ENCODE data around the gene PPP6R2. TPM values are rescaled to one million over a fixed set of nuclear protein-coding genes. Genes with fewer than 3 reads are reported as not detected.

Gene PPP6R2
- polyA plus RNA-seq, 3 donors, result 9.1 to 74.5 (median 10.3) TPM

DNA sequence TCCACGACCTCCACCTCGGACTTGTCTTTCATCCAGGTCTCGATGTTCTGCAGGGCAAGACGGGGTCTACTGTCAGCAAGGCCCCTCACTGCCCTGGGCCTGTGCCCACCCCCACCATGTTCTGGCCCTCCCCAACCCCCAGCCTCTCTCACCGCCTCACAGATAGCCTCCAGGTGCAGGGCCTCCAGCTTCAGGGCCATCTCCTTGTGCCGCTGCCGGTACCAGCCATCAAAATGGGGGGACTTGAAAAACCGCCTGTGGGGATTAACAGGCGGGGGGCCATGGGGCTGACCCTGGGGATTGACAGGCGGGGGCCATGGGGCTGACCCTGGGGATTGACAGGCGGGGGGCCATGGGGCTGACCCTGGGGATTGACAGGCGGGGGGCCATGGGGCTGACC lies 30.8 kb upstream of the PPP6R2 start:
- H3K27ac Mint-ChIP-seq, result no peak overlapping the region
- no peak overlapping the region for H3K4me3 Mint-ChIP-seq
- intact Hi-C loops (cut with micrococcal nuclease), result no loop called here
- Histone ChIP-seq H3K9me3 (replicated peaks in 1 of 2; ENCODE audit: control insufficient read depth in 1 of 2, insufficient read depth in 1 of 2, low read length in 2 of 2) (no peaks in the 10 kb centered on the region), H3K36me3 (replicated peaks in 1 of 2; ENCODE audit: control insufficient read depth in 1 of 2, insufficient read depth in 2 of 2, low read length in 2 of 2) (peaks cover 0 to 4% of the 10 kb centered on the region in 2 donors), H3K4me3 (replicated peaks in 1 of 3; ENCODE audit: low read depth in 2 of 3, low read length in 3 of 3) (no peak overlapping the region), H3K27me3 (ENCODE audit: control insufficient read depth in 2 of 2, insufficient read depth in 2 of 2, low read length in 2 of 2) (no peaks in the 10 kb centered on the region), H3K27ac (ENCODE audit: low read depth in 1 of 2, low read length in 2 of 2) (no peak overlapping the region), H4K20me1 (ENCODE audit: insufficient read depth, low read length) (peaks cover 5% of the 10 kb centered on the region), H3K4me2 (replicated peaks; ENCODE audit: extremely low read depth, low read length, poor library complexity, severe bottlenecking) (no peak overlapping the region), H3K9ac (ENCODE audit: insufficient read depth, low read length, poor library complexity, severe bottlenecking) (no peak overlapping the region), H3K4me1 (ENCODE audit: control insufficient read depth in 1 of 2, insufficient read depth in 2 of 2, low read length in 2 of 2) (peaks cover 48% of the 10 kb centered on the region in 2 donors), H3K79me2 (ENCODE audit: insufficient read depth, low read length) (peaks cover 11% of the 10 kb centered on the region), H2AFZ (ENCODE audit: insufficient read depth, low read depth, low read length, poor library complexity, severe bottlenecking) (no peak overlapping the region)
- H3K4me1 Mint-ChIP-seq, result peaks cover 39% of the 10 kb centered on the region
- no peak for DNase-seq
- peaks cover 2 to 5% of the 10 kb centered on the region in 2 donors for H3K36me3 Mint-ChIP-seq
- 97% methylated on average over 5 of the region's 12 CpGs for WGBS (ENCODE audit: insufficient coverage)
- H3K27me3 Mint-ChIP-seq (ENCODE audit: low read depth in 3 of 3), result peaks cover 2 to 5% (median 3%) of the 10 kb centered on the region in 3 donors
- H3K9me3 Mint-ChIP-seq, result peaks cover 0 to 2% (median 0%) of the 10 kb centered on the region in 7 donors
- TF ChIP-seq, protein P1, sequence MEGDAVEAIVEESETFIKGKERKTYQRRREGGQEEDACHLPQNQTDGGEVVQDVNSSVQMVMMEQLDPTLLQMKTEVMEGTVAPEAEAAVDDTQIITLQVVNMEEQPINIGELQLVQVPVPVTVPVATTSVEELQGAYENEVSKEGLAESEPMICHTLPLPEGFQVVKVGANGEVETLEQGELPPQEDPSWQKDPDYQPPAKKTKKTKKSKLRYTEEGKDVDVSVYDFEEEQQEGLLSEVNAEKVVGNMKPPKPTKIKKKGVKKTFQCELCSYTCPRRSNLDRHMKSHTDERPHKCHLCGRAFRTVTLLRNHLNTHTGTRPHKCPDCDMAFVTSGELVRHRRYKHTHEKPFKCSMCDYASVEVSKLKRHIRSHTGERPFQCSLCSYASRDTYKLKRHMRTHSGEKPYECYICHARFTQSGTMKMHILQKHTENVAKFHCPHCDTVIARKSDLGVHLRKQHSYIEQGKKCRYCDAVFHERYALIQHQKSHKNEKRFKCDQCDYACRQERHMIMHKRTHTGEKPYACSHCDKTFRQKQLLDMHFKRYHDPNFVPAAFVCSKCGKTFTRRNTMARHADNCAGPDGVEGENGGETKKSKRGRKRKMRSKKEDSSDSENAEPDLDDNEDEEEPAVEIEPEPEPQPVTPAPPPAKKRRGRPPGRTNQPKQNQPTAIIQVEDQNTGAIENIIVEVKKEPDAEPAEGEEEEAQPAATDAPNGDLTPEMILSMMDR (IDR thresholded peaks at IDR 0.05), result no peak

DNA sequence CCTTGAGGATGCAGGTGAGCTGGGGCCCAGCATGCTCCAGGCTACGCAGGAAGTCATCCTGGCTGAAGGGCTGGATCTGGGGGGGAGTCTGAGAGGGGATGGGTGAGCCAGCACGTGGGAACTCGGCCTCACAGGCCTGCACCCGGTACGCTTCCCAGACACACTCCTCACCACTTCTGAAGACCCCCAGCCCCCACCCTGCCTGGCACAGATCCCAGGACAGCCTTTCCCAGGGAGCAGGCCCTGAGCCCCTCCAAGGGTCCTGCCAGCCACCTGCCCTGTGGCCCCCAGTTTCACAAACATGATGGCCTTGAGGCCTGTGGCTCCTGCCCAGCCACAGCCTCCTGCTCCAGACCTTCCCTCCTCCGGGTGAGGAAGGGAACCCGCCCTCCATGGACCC lies 30.1 kb upstream of the PPP6R2 start:
- intact Hi-C loops (cut with micrococcal nuclease), result no loop called here
- H3K79me2 ChIP-seq (ENCODE audit: insufficient read depth, low read length), result peaks cover 11% of the 10 kb centered on the region
- no peak overlapping the region for H2AFZ ChIP-seq (ENCODE audit: insufficient read depth, low read depth, low read length, poor library complexity, severe bottlenecking)
- no peak overlapping the region for H3K4me3 Mint-ChIP-seq
- peaks cover 3% of the 10 kb centered on the region for H4K20me1 ChIP-seq (ENCODE audit: insufficient read depth, low read length)
- H3K4me1 ChIP-seq (ENCODE audit: control insufficient read depth in 1 of 2, insufficient read depth in 2 of 2, low read length in 2 of 2), result peaks cover 45% of the 10 kb centered on the region in 2 donors
- no peak for DNase-seq
- no peak overlapping the region for H3K27ac ChIP-seq (ENCODE audit: low read depth in 1 of 2, low read length in 2 of 2)
- peak overlapping the region in 1 of 7 donors; percentile 4 for H3K27ac Mint-ChIP-seq
- peaks cover 2 to 5% (median 3%) of the 10 kb centered on the region in 3 donors for H3K27me3 Mint-ChIP-seq (ENCODE audit: low read depth in 3 of 3)
- no peaks in the 10 kb centered on the region for H3K9me3 ChIP-seq (replicated peaks in 1 of 2; ENCODE audit: control insufficient read depth in 1 of 2, insufficient read depth in 1 of 2, low read length in 2 of 2)
- peaks cover 39% of the 10 kb centered on the region for H3K4me1 Mint-ChIP-seq
- H3K9me3 Mint-ChIP-seq, result peaks cover 0 to 2% (median 0%) of the 10 kb centered on the region in 7 donors
- TF ChIP-seq, protein P1 (IDR thresholded peaks at IDR 0.05), result no peak
- peaks cover 0 to 4% of the 10 kb centered on the region in 2 donors for H3K36me3 ChIP-seq (replicated peaks in 1 of 2; ENCODE audit: control insufficient read depth in 1 of 2, insufficient read depth in 2 of 2, low read length in 2 of 2)
- WGBS (ENCODE audit: insufficient coverage), result 100% methylated on average over 4 of the region's 7 CpGs
- no peak overlapping the region for H3K4me3 ChIP-seq (replicated peaks in 1 of 3; ENCODE audit: low read depth in 2 of 3, low read length in 3 of 3)
- H3K27me3 ChIP-seq (ENCODE audit: control insufficient read depth in 2 of 2, insufficient read depth in 2 of 2, low read length in 2 of 2), result no peaks in the 10 kb centered on the region
- H3K36me3 Mint-ChIP-seq, result peaks cover 2 to 5% of the 10 kb centered on the region in 2 donors
- no peak overlapping the region for H3K4me2 ChIP-seq (replicated peaks; ENCODE audit: extremely low read depth, low read length, poor library complexity, severe bottlenecking)
- no peak overlapping the region for H3K9ac ChIP-seq (ENCODE audit: insufficient read depth, low read length, poor library complexity, severe bottlenecking)
